Measurements from ENCODE around the gene RAB20.
A peak's percentile ranks its signal among the peaks of the same experiment; 100 is the strongest.
"Not testable (repeated sequence)": the region's sequence is repeated elsewhere in the genome, so short reads cannot be mapped to it uniquely, and the experiment has no call there.

RAB20 gene

GRCh38 chr13:110561344-110562035 lies at the start of gene RAB20:
RAB20 (minus strand) TSS chr13:110561722; CDS start chr13:110561519, 203 bp downstream.
- DNase-seq: peak; percentile 45

GRCh38 chr13:110610955-110611595 lies 49.6 kb upstream of the RAB20 start:
- DNase-seq: no peak

GRCh38 chr13:110607675-110608224 lies 46.2 kb upstream of the RAB20 start:
- no peak for DNase-seq

GRCh38 chr13:110606281-110606680 lies 44.8 kb upstream of the RAB20 start:
- DNase-seq: not testable (repeated sequence)

GRCh38 chr13:110605132-110605531 lies 43.6 kb upstream of the RAB20 start:
- DNase-seq: no peak

- no peak for DNase-seq
Measured at GRCh38 chr13:110600980-110601379, 39.5 kb upstream of the RAB20 start.

- DNase-seq: no peak
Measured at GRCh38 chr13:110600261-110600819, 38.8 kb upstream of the RAB20 start.

- no peak for DNase-seq
Measured at GRCh38 chr13:110597041-110597689, 35.6 kb upstream of the RAB20 start.

- no peak for DNase-seq
Measured at GRCh38 chr13:110593430-110594130, 32.1 kb upstream of the RAB20 start.

GRCh38 chr13:110592665-110593064 lies 31.1 kb upstream of the RAB20 start:
- DNase-seq: no peak

GRCh38 chr13:110590577-110590976 lies 29.1 kb upstream of the RAB20 start:
- DNase-seq: no peak

- DNase-seq: no peak
Measured at GRCh38 chr13:110589793-110590390, 28.4 kb upstream of the RAB20 start.

- no peak for DNase-seq
Measured at GRCh38 chr13:110583178-110583865, 21.8 kb upstream of the RAB20 start.

- DNase-seq: no peak
Measured at GRCh38 chr13:110582421-110582954, 21.0 kb upstream of the RAB20 start.

GRCh38 chr13:110581506-110582185 lies 20.1 kb upstream of the RAB20 start:
- DNase-seq: no peak

- DNase-seq: no peak
Measured at GRCh38 chr13:110580800-110581199, 19.3 kb upstream of the RAB20 start.

GRCh38 chr13:110578363-110578762 lies 16.8 kb upstream of the RAB20 start:
- no peak for DNase-seq

GRCh38 chr13:110576736-110577476 lies 15.4 kb upstream of the RAB20 start:
- no peak for DNase-seq

GRCh38 chr13:110576070-110576394 lies 14.5 kb upstream of the RAB20 start:
- DNase-seq: no peak
